GM18861 (cell line): ENCODE data around the gene ADAP1.
"Not testable (repeated sequence)": the region's sequence is repeated elsewhere in the genome, so short reads cannot be mapped to it uniquely, and the experiment has no call there.

Source experiments
- ATAC-seq: cut with Tn5 transposase; IDR thresholded peaks from one replicate; pipeline ENCODE4 v1.9.1; 2021; ENCODE audit not compliant: unreplicated experiment

The ADAP1 gene

DNA sequence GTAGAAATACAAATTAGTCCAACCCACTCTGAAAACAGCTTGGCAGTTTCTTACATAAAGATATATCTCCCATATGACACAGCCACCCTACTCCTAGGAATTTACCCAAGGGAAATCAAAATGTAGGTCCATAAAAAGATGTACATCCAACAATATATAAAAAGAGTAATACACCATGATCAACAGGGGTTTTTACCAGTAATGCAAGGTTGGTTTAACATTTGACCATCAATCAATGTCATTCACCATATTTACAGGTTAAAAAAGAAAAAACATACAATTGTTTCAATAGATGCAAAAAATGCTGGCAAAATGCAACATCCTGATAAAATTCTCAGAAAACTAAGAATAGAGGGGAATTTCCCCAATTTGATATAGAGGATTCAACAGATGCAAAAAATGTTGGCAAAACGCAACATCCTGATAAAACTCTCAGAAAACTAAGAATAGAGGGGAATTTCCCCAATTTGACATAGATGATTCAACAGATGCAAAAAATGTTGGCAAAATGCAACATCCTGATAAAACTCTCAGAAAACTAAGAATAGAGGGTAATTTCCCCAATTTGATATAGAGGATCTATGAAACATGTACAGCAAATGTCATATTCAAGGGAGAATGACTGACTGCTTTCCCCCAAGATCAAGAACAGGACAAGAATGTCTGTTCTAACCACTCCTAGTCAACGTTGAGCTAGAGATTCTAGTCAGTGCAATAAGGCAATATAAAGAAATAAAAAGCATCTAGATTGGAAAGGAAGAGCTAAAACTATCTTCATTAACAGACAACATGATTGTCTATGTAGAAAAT lies 13.7 kb downstream of the ADAP1 start:
- no peak for ATAC-seq

DNA sequence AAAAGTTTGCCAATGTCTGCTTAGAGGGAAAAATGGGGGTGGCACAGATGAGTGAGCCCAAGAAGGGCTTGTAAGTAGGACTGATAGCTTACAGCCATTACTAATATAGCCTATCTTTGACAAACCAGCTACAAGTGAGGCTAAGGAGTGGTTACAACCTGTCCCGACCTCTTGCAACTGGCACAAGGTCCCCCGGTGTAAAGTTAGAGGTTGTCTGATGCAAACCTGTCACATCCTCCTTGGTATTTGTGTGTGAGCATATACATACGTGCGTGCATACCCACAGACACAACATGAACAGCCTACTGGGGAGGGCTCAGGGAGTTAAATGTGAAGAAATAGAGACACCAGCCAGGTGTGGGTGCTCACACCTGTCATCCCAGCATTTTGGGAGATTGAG lies 14.6 kb downstream of the ADAP1 start:
- ATAC-seq, result no peak

DNA sequence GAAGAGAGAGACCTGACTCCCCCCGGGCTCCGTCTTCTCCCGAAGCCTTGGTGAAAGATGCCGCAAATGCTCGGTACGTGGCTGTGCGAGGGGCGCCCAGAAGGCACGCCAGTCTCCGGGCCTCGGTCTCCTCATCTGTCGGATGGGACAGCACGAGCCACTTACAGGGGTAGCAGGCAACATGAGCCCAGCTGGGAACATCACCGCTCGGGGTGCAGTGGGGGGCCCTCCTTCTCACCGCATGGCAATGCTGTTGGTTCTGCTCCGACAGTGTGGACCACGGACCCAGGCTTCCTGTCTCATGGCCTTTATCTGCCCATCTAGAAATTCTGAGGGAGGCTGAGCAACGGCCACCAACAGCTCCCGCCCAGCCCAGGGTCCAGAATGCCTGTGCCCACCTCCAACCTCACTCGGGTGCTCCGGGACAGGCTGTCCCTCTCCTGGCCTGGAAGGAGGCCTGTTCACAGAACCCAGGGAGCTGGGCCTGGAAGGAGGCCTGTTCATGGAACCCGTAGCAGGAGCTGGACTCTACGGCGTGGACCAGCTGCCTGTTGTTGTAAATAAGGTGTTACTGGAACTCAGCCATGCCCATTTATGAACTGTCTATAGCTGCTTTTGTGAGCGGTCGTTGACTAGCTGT lies 15.8 kb downstream of the ADAP1 start:
- ATAC-seq, result no peak

DNA sequence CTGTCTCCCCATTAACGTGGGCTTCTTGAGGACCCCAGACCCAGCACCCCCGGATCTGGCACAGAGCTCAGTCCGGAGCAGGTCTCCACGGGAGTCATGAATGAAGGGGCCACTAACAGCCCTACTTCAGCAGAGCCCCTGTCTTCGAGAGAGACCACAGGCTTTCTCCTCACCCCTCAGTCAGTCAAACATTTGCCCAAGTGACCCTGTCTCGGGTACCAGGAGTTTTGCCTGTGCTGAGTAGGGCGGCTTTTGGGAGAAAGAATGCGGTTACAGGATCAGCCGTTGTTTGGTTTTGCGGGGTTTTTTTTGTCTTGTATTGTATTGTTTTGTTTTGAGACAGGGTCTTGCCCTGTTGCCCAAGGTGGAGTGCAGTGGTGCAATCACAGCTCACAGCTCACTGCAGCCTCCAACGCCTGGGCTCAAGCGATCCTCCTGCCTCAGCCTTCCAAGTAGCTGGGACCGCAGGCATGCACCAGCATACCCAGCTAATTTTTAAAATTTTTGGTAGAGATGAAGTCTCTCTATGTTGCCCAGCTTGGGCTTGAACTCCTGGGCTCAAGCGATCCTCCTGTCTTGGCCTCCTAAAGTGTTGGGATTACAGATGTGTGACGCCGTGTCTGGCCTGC lies 16.5 kb downstream of the ADAP1 start:
- no peak for ATAC-seq

DNA sequence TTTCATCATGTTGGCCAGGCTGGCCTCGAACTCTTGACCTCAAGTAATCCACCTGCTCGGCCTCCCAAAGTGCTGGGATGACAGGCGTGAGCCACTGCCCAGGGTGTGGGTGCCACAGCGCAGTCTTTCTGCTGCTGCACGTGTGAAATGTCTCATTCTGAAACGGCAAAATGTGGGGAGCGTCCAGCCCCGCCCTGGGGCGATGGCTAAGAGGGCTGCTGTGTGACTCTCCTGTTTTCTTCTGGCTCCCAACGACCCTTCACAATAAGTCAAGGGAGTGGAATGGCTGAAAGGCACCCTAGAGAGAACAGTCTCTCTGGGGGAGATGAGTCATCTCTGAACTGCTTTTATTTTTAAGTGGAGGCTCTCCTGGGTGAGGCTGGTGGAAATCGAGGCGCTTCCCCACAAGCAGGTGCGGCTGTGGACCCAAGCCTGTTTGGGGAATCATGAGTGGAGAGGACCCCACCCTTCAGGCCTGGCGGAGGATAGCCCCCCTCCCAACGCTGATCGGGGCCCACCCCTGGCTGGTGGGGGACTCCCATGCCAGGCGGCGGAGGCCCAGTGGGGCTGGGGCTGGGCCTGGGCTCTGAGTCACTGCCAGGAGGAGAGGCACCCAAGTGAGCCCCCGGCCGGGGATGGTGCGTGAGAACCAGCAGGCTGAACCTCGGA lies 18.0 kb downstream of the ADAP1 start:
- ATAC-seq, result peak; percentile 79

DNA sequence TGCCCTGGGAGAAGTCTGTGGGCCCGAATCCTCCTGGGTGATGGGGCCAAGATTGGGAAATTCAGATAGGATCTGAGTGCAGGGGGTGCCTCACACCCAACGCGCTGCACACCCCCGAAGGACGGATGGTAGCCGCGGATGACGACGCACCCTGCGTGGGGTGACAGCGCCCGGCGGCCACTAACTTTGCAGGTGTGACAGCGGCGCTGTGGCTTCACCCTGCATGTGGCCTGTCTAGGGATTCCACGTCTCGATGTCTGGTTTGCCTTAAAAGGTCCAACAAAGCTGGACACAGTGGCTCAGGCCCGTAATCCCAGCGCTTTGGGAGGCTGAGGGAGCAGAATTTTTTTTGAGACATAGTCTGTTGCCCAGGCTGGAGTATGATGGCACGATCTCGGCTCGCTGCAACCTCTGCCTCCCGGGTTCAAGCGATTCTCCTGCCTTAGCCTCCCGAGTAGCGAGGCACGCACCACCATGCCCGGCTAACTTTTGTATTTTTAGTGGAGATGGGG lies 18.6 kb downstream of the ADAP1 start:
- no peak for ATAC-seq

DNA sequence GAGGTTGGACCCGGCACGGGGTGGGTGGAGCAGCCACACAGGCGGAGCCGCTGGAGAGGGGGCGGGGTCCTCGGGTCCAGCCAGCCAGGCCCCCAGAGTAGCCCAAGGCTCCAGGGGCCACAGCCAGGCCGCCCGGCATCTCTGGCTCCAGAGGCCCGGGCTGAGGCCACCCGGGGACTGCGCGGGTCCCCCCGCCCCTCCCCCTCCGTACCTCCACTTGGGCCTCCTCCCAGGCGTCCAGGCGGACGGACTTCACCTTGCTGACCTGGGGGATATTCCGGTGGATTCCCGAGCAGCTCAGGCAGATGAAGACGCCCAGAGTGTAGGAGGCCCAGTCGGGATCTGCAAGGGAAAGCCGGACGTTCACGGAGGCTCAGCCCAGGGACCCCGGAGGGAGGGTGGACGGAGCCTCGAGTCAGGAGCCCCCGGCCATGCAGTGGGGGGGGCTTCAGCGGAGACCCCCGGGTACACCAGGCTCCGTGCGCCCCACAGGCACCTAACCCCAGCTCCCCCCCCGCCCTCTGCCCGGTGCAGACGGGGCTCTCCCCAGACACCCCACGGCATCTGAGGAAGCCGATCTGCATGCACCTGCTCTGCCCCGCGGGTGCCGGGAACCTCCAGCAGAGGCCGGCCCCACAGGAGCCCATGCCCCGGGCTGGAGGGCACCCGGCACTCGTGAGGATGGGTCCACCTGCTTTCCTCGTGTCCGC lies 19.2 kb downstream of the ADAP1 start:
- no peak for ATAC-seq

DNA sequence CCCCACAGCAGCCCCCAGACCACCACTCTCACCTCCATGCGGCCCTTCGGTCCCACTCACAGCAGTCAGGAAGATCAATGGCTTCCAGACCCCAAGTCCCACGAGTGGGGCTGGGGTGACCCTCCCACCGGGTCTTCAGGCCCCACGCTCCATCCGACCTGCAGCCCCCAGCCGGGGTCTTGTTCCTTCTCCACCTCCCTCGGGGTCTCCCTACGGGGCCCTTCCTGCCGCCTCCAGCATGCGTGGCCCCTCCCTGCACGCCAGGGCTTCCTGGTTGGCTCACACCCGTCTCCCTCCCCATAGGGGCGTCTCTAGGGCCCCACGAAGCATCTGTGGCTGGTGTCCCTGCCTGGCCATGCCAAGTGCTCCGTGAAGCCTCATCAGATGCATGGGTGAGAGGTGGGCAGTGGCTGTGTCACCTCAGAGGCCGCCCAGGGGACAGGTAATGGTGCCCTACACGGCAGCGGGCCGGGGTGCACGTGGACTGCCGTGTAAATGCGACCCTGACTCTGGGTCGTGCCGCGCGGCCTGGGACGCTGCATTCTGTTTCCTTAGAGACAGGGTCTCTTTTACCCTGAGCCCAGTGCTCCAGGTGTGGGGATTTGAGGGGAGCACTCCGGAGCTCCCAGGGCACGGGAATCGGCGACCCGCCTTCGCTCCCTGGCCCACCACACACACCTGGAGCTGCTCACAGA lies 19.9 kb downstream of the ADAP1 start:
- ATAC-seq, result no peak

DNA sequence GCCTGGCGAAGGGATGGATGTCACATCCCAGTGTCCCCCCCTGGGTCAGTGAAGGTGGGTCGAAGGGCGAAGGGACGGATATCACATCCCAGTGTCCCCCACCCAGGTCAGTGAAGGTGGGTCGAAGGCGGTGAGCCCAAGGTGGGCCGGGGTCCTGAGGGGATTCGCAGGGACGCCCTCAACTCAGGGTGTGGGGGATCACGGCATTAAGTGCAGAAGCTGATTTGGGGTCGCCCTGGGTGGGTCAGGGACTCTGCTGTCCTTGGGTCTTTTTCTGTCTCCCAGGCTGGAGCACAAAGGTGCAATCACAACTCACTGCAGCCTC lies 21.9 kb downstream of the ADAP1 start:
- no peak for ATAC-seq

DNA sequence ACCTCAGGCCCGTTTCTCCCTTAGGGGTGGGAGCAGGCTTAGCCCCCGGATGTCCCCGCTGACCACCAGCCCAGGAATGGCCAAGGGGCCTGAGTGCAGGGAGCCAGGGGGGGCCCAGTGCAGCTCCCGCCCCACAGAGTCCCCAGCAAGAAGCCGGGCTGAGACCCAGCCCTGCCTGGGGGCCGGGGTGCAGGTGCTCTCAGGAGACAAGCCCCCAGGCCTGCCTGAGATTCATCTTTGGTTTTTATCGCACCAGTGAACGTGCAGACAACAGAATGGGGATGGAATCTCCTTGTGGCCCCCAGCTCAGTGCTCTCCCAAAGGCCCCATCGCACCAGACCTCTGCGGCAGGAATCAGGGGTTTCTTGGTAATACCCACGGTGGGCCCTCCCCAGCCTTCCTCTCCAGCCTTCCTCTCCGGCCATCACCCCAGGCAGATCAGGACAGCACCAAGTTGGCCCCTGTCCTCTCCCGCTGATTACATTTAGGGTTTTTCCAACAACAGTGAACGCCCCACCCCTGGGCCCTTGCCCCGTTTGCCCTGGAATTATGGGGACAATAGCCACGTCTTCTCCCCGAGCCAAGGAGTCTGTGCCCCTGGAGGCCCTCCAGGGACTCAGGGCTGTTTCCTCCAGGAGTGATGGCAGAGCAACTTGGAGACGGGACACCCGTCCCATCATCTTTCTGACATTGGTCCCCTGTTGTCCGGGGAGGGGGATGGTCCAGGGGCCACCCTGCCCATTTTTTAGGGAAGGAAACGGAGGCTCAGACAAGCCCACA lies 22.4 kb downstream of the ADAP1 start:
- ATAC-seq, result no peak

DNA sequence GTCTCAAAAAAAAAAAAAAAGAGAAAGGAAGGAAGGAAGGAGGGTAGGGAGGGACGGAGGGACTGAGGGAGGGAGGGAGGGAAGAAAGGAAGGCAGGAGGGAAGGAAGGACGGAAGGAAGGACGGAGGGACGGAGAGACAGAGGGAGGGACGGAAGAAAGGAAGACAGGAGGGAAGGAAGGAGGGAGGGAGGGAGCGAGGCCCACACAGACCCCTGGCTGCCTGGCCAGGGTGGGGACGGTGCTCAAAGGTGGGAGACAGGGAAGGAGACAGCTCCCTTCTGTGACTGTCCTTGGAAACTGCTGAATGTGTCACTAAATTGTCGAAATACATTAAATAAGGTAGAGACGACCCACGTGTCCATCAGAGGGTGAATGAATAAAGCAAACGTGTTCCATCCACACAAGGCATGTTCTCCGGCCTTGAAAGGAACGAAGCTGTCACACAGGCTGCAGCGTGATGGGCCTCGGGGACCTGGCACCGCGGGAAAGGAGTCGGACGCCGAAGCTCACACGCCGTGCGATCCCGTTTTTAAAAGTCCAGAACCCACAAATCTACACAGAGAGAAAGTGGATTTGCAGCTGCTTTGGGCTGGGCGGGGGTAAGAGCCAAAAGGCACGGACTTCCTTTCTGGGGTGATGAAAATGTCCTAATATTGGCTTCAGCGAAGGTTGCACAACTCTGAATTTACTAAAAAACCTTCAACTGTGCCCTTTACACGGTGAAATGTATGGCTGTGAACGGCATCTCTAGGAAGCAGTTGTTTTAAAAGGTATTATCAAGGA lies 23.3 kb downstream of the ADAP1 start:
- ATAC-seq, result no peak

DNA sequence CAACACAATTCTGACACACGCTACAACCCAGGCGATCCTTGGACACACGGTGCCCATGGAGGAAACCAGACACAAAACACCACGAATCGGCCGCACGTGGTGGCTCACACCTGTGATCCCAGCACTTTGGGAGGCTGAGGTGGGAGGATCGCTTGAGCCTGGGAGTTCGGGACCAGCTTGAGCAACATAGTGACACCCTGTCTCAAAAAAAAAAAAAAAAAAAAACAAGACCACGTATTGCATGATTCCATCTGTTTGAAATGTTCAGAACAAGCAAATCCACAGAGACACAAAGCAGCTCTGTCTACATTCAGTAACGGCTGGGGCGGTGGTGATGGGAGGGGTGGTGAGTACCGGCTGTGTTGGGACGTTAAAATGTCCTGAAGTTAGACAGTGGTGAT lies 25.2 kb downstream of the ADAP1 start:
- ATAC-seq, result no peak

DNA sequence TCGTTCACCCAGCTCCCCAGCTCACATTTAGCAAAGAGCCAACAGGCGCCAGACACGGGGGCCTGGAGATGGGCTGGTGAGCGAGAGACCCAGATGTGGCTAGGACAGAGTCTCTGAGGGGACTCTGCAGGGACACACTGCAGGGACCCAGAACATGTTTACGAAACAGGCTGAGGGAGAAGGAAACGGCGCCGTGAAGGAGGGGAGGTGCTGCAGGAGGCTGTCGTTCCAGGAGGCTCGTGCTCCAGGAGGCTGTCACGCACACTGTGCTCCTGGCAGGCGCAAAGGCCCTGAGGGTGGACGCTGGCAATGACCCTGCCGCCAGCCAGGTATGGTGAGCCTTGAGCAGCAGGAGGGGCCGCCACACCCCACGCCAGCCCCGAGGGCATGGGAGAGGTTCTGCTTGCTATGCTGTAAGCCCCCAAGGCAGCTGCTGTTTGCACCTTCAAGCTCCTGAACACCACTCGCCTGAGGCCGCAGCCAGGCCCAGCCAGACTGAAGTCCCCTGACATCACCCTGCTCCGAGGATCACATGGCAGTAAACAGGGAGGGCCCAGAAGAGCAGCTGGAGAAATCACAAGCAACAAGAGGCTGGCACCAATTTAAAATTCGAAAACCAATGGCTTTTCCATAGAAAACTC lies 27.3 kb downstream of the ADAP1 start:
- no peak for ATAC-seq

DNA sequence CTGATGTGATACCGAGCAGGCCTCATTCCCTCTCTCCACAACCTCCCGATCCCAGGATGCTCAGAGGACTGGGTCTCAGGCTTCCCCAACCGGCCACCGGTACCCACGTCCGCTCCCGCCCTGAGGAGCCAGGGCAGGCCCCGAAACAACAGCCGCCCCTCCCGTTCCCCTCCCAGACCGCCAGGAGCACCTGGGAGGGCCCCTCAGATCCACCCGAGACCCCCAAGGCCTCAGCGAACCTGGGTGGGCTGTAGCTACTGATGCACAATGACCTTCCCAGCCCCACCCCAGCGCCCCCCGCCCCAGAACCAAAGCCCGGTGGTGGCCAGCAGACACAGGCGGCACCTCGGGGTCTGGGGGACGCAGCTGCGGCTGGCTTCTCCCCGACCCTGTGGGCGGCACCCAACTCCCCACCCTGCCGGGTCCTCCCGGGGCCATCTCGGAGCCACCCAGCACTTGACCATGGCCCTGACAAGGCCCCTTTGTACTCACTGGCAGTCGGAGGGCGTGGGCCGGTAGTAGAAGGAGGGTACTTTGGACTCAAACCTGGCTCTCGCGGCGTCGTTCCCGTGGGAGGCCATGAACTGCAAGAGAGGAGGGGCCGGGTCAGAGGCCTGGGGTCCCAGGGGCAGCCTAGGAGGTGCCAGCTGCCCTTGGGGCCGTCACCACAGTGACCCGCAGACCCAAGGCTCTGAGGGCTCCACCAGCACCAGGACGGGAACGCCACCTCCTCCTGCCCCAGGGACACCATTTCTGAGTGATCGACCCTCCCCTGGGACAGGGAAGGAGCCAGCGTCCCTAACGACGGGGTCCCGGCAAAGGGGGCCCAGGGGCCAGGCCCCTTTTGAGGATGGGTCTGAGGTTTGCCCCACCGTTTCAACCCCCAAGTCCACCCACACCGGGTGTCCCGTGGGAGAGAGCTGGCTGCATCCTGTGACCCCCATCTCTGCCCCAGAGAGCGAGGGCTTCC lies 28.1 kb downstream of the ADAP1 start:
- ATAC-seq, result no peak

DNA sequence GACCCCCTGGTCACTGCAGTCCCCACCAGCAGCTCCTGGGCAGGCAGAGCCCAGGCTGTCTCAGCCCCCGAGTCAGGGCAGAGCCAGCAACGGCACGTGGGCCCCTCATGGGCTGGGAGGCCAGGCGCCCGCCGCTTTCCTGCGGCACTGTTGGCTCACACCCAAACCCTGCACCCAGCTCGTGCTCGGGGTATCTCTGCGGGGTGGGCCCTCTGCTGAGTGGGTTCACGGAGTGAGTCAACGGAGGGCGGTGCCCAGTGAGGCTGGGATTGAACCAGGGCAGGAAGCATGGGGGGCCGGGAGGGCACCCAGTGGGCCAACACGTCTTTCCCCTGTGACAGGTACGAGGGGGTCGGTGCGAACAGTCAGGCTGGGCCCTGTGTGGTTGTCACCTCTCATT lies 28.9 kb downstream of the ADAP1 start:
- ATAC-seq, result no peak

DNA sequence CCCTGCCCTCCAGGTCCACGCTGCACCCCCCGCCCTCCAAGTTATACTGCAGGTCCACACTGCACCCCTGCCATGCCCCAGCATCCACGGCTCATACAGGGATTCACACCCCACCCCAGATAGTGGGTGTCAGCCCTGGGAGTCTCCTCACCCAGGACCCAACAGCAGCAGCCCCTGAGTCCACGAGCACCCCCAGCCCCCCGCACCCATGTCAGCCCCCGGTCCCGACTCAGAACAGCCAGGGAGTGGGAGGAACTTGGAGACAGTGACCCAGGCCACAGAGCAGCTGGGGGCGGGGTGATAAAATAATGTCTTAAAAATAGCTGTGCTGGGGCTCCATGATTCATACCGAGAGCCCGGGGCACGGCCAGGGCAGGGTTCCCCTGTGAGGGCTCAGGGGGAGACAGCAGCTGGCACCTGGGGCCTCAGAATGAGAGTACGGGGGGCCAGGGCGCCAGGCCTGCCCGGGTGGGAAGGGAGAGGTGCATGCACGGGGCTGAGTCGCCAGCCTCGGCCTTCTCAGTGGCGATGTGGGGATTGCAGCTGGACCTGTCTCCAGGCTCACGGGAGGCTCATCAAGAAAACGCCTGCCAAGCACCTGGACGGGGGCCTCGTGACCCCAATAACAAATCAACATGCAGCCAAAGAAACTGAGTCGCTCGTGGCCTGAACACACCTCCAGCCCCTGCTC lies 29.8 kb downstream of the ADAP1 start:
- peak; percentile 53 for ATAC-seq

DNA sequence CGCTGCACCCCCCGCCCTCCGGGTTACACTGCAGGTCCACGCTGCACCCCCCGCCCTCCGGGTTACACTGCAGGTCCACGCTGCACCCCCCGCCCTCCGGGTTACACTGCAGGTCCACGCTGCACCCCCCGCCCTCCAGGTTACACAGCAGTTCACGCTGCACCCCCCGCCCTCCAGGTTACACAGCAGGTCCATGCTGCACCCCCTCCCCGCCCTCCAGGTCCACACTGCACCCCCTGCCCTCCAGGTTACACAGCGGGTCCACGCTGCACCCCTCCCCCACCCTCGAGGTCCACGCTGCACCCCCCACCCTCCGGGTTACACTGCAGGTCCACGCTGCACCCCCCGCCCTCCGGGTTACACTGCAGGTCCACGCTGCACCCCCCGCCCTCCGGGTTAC lies 30.4 kb downstream of the ADAP1 start:
- ATAC-seq, result not testable (repeated sequence)
